ENCODE results near the gene PAX5. TPM values are rescaled to one million over a fixed set of nuclear protein-coding genes. Genes with fewer than 3 reads are reported as not detected.

PAX5 gene
- total and polyA plus RNA-seq, 2 of the 13 experiments (the other 11 are each of a cell fraction or from before 2014, with no cell fraction given) = not detected

- H4K20me1 ChIP-seq (ENCODE audit: insufficient read depth, low read length) = no peaks in the 10 kb centered on the region
- ChIA-PET CTCF (ENCODE audit: low intra/inter-chr PET ratio, low total read pairs) (no interaction called here), POLR2A (no interaction called here)
- H3K9me3 ChIP-seq (ENCODE audit: low read length) = no peaks in the 10 kb centered on the region
- H2AFZ ChIP-seq (ENCODE audit: low read length) = no peak overlapping the region
- intact Hi-C loops (cut with micrococcal nuclease; ENCODE audit: unreplicated experiment) (no loop called here), in situ Hi-C loops (cut with HindIII; ENCODE audit: extremely low pct_ligation_motif_present, low pct_unique_long_range_greater_than_20kb) (no loop called here)
- H3K4me1 ChIP-seq (ENCODE audit: insufficient read depth, low read length) = no peaks in the 10 kb centered on the region
- H3K4me2 ChIP-seq (ENCODE audit: low read depth, low read length) = no peak overlapping the region
- FAIRE-seq (no peak), ATAC-seq (no peak), DNase-seq (ENCODE audit: low spot score) (no peak)
- no peaks in the 10 kb centered on the region for H3K36me3 ChIP-seq (replicated peaks in 1 of 2; ENCODE audit: control insufficient read depth in 1 of 2, insufficient read depth in 2 of 2, low read length in 2 of 2)
- 0 out of 5 replicates have a peak, but pooled peaks cover 0 to 3% of the 10 kb centered on the region in 2 experiments for H3K27me3 ChIP-seq (ENCODE audit: control insufficient read depth in 1 of 2, insufficient read depth in 2 of 2, low read length in 2 of 2)
- H3K27ac ChIP-seq (ENCODE audit: extremely low read length, insufficient read depth, low read length) = no peak overlapping the region
- WGBS (ENCODE audit: low lambda C conversion rate) = 47% methylated on average over 4 of the region's 4 CpGs
- no peak overlapping the region for H3K9ac ChIP-seq (ENCODE audit: insufficient read depth, low read depth, low read length)
- no peaks in the 10 kb centered on the region for H3K79me2 ChIP-seq (ENCODE audit: insufficient read depth, low read length)
- no TSS peak for BruUV-seq (replicated peaks)
- no peak overlapping the region for H3K4me3 ChIP-seq (replicated peaks in 1 of 3; ENCODE audit: insufficient read depth in 1 of 3, low read depth in 2 of 3, low read length in 3 of 3)
- TF ChIP-seq SP1 (IDR thresholded peaks at IDR 0.05) = no peak
- TF ChIP-seq SP1 (CRISPR knock-in tag; IDR thresholded peaks at IDR 0.05) = no peak
- no peak for TF ChIP-seq NR1H2 (CRISPR knock-in tag; IDR thresholded peaks at IDR 0.05; ENCODE audit: borderline replicate concordance, low read depth)
- TF ChIP-seq ZNF329 (CRISPR knock-in tag; IDR thresholded peaks at IDR 0.05; ENCODE audit: low read depth) = no peak
These were observed 103.1 kb downstream of the PAX5 start for GRCh38 chr9:36930941-36931340.

GRCh38 chr9:36929350-36929675, 104.8 kb downstream of the PAX5 start:
- in situ Hi-C loops (cut with HindIII; ENCODE audit: extremely low pct_ligation_motif_present, low pct_unique_long_range_greater_than_20kb) (no loop called here), intact Hi-C loops (cut with micrococcal nuclease; ENCODE audit: unreplicated experiment) (no loop called here)
- Histone ChIP-seq H3K27ac (ENCODE audit: extremely low read length, insufficient read depth, low read length) (no peak overlapping the region), H3K4me3 (replicated peaks in 1 of 3; ENCODE audit: insufficient read depth in 1 of 3, low read depth in 2 of 3, low read length in 3 of 3) (no peak overlapping the region), H2AFZ (ENCODE audit: low read length) (no peak overlapping the region), H3K79me2 (ENCODE audit: insufficient read depth, low read length) (no peaks in the 10 kb centered on the region), H4K20me1 (ENCODE audit: insufficient read depth, low read length) (no peaks in the 10 kb centered on the region), H3K9ac (ENCODE audit: insufficient read depth, low read depth, low read length) (no peak overlapping the region), H3K4me1 (ENCODE audit: insufficient read depth, low read length) (no peaks in the 10 kb centered on the region), H3K9me3 (ENCODE audit: low read length) (no peaks in the 10 kb centered on the region), H3K36me3 (replicated peaks in 1 of 2; ENCODE audit: control insufficient read depth in 1 of 2, insufficient read depth in 2 of 2, low read length in 2 of 2) (no peaks in the 10 kb centered on the region), H3K4me2 (ENCODE audit: low read depth, low read length) (no peak overlapping the region), H3K27me3 (ENCODE audit: control insufficient read depth in 1 of 2, insufficient read depth in 2 of 2, low read length in 2 of 2) (0 out of 5 replicates have a peak, but pooled peaks cover 0 to 3% of the 10 kb centered on the region in 2 experiments)
- ATAC-seq = no peak
- FAIRE-seq = no peak
- BruUV-seq (replicated peaks) = no TSS peak
- CTCF ChIA-PET (ENCODE audit: low intra/inter-chr PET ratio, low total read pairs) = no interaction called here
- POLR2A ChIA-PET = no interaction called here
- no peak for DNase-seq (ENCODE audit: low spot score)
- WGBS (ENCODE audit: low lambda C conversion rate) = 45% methylated on average over 5 of the region's 5 CpGs
- TF ChIP-seq MLX (CRISPR knock-in tag; IDR thresholded peaks at IDR 0.05) = no peak
- TF ChIP-seq ATAD3A (CRISPR knock-in tag; IDR thresholded peaks at IDR 0.05) = no peak
- no peak for TF ChIP-seq ZNF609 (CRISPR knock-in tag; IDR thresholded peaks at IDR 0.05; ENCODE audit: borderline replicate concordance)
- TF ChIP-seq HMGXB4 (CRISPR knock-in tag; IDR thresholded peaks at IDR 0.05; ENCODE audit: borderline replicate concordance in 1 of 2, low read depth in 1 of 2) = no peak
- no peak for TF ChIP-seq NFYB (CRISPR knock-in tag; IDR thresholded peaks at IDR 0.05)
- TF ChIP-seq ZNF44 (CRISPR knock-in tag; IDR thresholded peaks at IDR 0.05) = no peak
- no peak for TF ChIP-seq CHCHD3 (CRISPR knock-in tag; IDR thresholded peaks at IDR 0.05)
- no peak for TF ChIP-seq TMF1 (CRISPR knock-in tag; IDR thresholded peaks at IDR 0.05; ENCODE audit: low read depth)

All from HepG2 (cell line).